WI38 (cell line): ENCODE results near the gene RTL1.

Experiments
- H3K4me3 ChIP-seq: 2 replicates; pipeline ENCODE4 v1.5.1; 2011; ENCODE audit warnings: low read depth, mild to moderate bottlenecking, control low read depth, low read length
- CTCF ChIP-seq: IDR thresholded peaks from 2 replicates; pipeline ENCODE4 v1.5.1; 2012; ENCODE audit warnings: low read depth, mild to moderate bottlenecking, control low read depth, low read length

Gene RTL1

GRCh38 chr14:100861937-100862247 is 41.6 kb downstream of the RTL1 start:
- H3K4me3 ChIP-seq = no peak overlapping the region
- TF ChIP-seq CTCF = no peak

- TF ChIP-seq CTCF = no peak
- H3K4me3 ChIP-seq = no peak overlapping the region
Measured at GRCh38 chr14:100861188-100861936, 42.2 kb downstream of the RTL1 start.

- no peak for TF ChIP-seq CTCF
- no peak overlapping the region for H3K4me3 ChIP-seq
Measured at GRCh38 chr14:100860556-100861187, 42.9 kb downstream of the RTL1 start.

GRCh38 chr14:100859781-100860180 is 43.7 kb downstream of the RTL1 start:
- no peak overlapping the region for H3K4me3 ChIP-seq
- TF ChIP-seq CTCF = no peak

- no peak for TF ChIP-seq CTCF
Measured at GRCh38 chr14:100858838-100859220, 44.7 kb downstream of the RTL1 start.

GRCh38 chr14:100857923-100858837 is 45.3 kb downstream of the RTL1 start:
- no peak for TF ChIP-seq CTCF
- no peak overlapping the region for H3K4me3 ChIP-seq

More at GRCh38 chr14:100858838-100859220, 44.7 kb downstream of the RTL1 start:
- no peak overlapping the region for H3K4me3 ChIP-seq
